ENCODE results near the gene BPTF. TPM values are rescaled to one million over a fixed set of nuclear protein-coding genes. Genes with fewer than 3 reads are reported as not detected.

The BPTF gene
- total and polyA plus RNA-seq, 2 of the 8 experiments (the other 6 are each of a cell fraction or from before 2014, with no cell fraction given) = 107 to 228 TPM

- Histone ChIP-seq H2BK12ac (ENCODE audit: low read depth, low read length) (no peak overlapping the region), H3K56ac (replicated peaks; ENCODE audit: insufficient read length, low read depth, low read length) (no peak overlapping the region), H2BK120ac (replicated peaks; ENCODE audit: low read depth, low read length) (no peak overlapping the region), H2BK15ac (ENCODE audit: low read length) (no peak overlapping the region), H3K27me3 (replicated peaks in 1 of 4; ENCODE audit: control insufficient read depth in 3 of 4, extremely low read depth in 1 of 4, insufficient read depth in 3 of 4, low read length in 3 of 4) (no peaks in the 10 kb centered on the region), H4K8ac (ENCODE audit: extremely low read depth, insufficient read depth, low read length) (no peak overlapping the region), H3K23ac (ENCODE audit: insufficient read length) (no peak overlapping the region), H3K27ac (ENCODE audit: low read depth, low read length) (no peak overlapping the region), H3K9me3 (ENCODE audit: insufficient read depth in 2 of 2, low read depth in 1 of 2, low read length in 1 of 2) (no peaks in the 10 kb centered on the region), H3K4me1 (replicated peaks in 1 of 4; ENCODE audit: control insufficient read depth in 3 of 4, insufficient read depth in 4 of 4, low read length in 3 of 4) (no peaks in the 10 kb centered on the region), H3K4me3 (ENCODE audit: extremely low read depth in 1 of 4, insufficient read depth in 2 of 4, low read depth in 3 of 4, low read length in 4 of 4) (no peak overlapping the region), H3K4ac (replicated peaks; ENCODE audit: insufficient read length, low read depth, low read length) (no peak overlapping the region), H2AFZ (ENCODE audit: low read length) (no peak overlapping the region), H3K9ac (replicated peaks in 1 of 4; ENCODE audit: extremely low read depth in 1 of 4, low read depth in 3 of 4, low read length in 3 of 4) (no peak overlapping the region), H4K5ac (ENCODE audit: insufficient read length, low read depth, low read length) (no peak overlapping the region), H3K23me2 (ENCODE audit: low read depth, low read length) (no peaks in the 10 kb centered on the region), H2AK5ac (ENCODE audit: low read depth, low read length) (no peak overlapping the region), H4K20me1 (replicated peaks in 1 of 2; ENCODE audit: control insufficient read depth in 1 of 2, insufficient read depth in 2 of 2, low read length in 2 of 2) (peaks cover 0 to 5% of the 10 kb centered on the region in 2 experiments), H3K4me2 (ENCODE audit: insufficient read depth in 1 of 2, low read depth in 2 of 2, low read length in 2 of 2) (no peak overlapping the region), H3K36me3 (ENCODE audit: control insufficient read depth in 2 of 4, insufficient read depth in 4 of 4, low read length in 3 of 4) (peaks cover 50 to 88% (median 75%) of the 10 kb centered on the region in 4 experiments), H3K79me1 (ENCODE audit: low read depth, low read length) (peaks cover 2% of the 10 kb centered on the region; the same call in 1 of the 2 replicates), H3K18ac (ENCODE audit: extremely low read depth, low read length) (no peak overlapping the region), H3K14ac (ENCODE audit: insufficient read length) (no peak overlapping the region), H4K91ac (replicated peaks; ENCODE audit: insufficient read length, low read length) (no peak overlapping the region), H3K79me2 (ENCODE audit: control insufficient read depth in 1 of 2, insufficient read depth in 2 of 2, low read length in 2 of 2) (no peaks in the 10 kb centered on the region), H2BK5ac (ENCODE audit: low read depth, low read length) (no peak overlapping the region), H2BK20ac (ENCODE audit: low read length) (no peak overlapping the region)
- ChIA-PET POLR2A (ENCODE audit: partially characterized antibody) (interaction anchor here (1.0 kb wide), 1 partner anchor 9 kb away, joined by 5 read pairs; no protein-coding TSS in a partner anchor), CTCF (ENCODE audit: partially characterized antibody) (interaction anchor here (0.8 to 1.8 kb wide), 6 partner anchors 10 to 231 kb away, joined by 3 to 7 read pairs (median 4); no protein-coding TSS in a partner anchor)
- FAIRE-seq (no peak), DNase-seq (ENCODE audit: low read depth in 1 of 2, low spot score in 2 of 2) (no peak)
- no peak for TF ChIP-seq EZH2 (IDR thresholded peaks at IDR 0.05; ENCODE audit: low read depth, low read length, severe bottlenecking)
- no peak for TF ChIP-seq SP1 (IDR thresholded peaks at IDR 0.05; ENCODE audit: low read depth, low read length)
- no peak for TF ChIP-seq SRF (IDR thresholded peaks at IDR 0.05; ENCODE audit: low read depth, low read length)
- TF ChIP-seq SIN3A (conservative IDR thresholded peaks at IDR 0.05 in 1 of 2, IDR thresholded peaks at IDR 0.05 in 1 of 2; ENCODE audit: low read depth in 1 of 2, low read length in 2 of 2) = no peak
- no peak for TF ChIP-seq PHF8 (conservative IDR thresholded peaks at IDR 0.05; ENCODE audit: low read depth, low read length)
- TF ChIP-seq BACH1 (IDR thresholded peaks at IDR 0.05; ENCODE audit: low read length) = no peak
These were observed 121.2 kb downstream of the BPTF start for GRCh38 chr17:67946513-67946912.
